ACHN (cell line): ENCODE results near the gene OR13C5.

Source experiments
- DNase-seq: peaks from one replicate; pipeline ENCODE4 v3.0.0-alpha.2; 2015
- in situ Hi-C: cut with HindIII; loops from 2 replicates; pipeline ENCODE4 v1.10.0; 2017; ENCODE audit warnings: low sequenced_read_pairs, low pct_ligation_motif_present, low pct_unique_long_range_greater_than_20kb

Gene OR13C5

DNA sequence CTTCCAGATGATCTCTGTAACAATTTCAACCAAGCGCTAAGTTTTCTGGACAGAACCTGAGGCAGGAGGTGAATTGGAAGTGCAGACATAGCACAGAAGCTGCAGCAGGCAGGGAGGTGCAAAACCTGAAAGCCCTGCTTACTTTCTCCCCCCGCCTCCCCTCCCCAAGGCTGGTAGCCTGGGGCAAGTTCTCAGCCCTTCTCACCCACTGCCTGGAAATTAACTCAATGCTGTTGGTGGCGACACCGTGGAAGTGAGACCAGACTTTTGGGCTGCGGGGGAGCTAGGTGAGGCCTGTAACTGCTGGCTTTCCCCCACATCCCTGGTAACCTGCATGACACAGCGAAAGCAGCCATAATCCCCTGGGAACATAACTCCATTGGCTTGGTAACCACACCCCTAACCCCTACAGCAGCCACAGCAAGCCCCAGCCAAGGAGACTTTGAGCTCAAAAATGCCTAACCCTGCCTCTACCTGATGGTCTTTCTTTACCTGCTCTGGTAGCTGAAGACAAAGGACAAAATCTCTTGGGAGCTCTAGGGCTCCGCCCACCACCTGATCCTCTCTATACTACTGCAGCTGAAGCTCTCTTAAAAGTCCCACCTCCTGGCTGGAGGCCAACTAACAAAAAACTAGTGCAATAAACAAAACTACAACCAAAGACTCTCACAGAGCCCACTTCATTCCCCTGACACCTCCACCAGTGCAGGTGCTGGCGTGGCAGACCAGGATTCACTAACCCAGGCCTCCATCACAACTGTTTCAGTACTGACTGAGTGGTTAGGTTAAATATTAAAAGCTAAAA, 42.2 kb downstream of the OR13C5 start:
- no peak for DNase-seq
- in situ Hi-C loops = no loop called here

DNA sequence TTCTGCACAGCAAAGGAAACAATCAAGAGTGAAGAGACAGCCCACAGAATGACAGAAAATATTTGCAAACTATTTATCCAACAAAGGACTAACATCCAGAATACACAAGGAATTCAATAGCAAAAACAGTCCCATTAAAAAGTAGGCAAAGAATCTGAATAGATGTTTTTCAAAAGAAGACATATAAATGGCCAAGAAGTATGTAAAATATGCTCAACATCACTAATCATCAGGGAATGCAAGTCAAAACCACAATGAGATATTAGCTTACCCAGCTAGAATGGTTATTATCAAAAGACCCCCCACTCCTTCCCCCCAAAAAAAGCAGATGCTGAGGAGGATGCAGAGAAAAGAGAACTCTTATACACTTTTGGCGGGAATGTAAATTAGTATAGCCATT, 43.7 kb downstream of the OR13C5 start:
- in situ Hi-C loops = no loop called here
- DNase-seq = no peak

DNA sequence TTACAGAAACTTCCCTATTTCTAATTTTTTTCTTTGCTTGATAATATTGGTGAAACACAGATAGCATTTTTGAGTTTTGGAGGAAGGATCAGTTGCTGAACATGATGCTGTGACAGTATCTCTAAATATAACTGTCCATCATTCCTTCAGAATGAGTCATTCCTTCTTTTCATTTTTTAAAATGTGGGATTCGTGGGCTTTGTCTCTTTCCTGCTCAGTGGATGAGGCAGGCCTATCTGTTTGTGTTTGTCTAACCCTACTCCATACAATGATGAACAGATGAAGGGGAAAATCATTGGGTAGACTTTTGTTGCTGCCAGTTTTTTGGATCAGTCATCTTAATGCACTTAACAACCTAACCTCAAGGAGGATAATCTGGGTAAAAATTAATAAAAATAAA, 46.0 kb downstream of the OR13C5 start:
- DNase-seq = no peak
- in situ Hi-C loops = no loop called here
